ENCODE results near the gene C11orf68.

DNA sequence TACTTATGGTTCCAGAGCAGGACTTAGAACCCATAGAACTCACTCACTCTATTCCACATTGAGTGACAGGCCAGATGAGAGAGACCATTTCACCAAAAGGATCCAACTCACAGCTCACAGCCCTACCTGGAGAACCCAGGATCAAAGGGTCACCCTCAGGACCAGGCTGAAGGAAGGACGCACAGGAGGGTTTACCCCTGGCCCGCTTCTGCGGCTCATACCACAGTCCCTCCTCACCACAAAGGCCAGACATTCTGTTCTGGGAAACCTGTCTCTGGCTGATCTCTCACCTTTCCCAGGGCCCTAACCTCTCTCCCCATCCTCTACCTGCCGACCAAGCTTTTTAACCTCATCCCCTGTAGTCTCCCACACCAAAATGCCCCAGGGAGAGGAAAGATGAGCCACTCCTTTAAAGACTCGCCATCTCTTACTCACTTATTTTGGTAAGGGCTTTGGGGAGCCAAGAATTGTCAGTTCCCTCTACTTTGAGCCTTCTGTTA is 23.3 kb downstream of the C11orf68 start:
- TF ChIP-seq POLR2A (IDR thresholded peaks at IDR 0.05) (no peak), EP300 (IDR thresholded peaks at IDR 0.05) (no peak), POLR2AphosphoS5 (IDR thresholded peaks at IDR 0.05) (no peak)
- TF ChIP-seq, protein P1, sequence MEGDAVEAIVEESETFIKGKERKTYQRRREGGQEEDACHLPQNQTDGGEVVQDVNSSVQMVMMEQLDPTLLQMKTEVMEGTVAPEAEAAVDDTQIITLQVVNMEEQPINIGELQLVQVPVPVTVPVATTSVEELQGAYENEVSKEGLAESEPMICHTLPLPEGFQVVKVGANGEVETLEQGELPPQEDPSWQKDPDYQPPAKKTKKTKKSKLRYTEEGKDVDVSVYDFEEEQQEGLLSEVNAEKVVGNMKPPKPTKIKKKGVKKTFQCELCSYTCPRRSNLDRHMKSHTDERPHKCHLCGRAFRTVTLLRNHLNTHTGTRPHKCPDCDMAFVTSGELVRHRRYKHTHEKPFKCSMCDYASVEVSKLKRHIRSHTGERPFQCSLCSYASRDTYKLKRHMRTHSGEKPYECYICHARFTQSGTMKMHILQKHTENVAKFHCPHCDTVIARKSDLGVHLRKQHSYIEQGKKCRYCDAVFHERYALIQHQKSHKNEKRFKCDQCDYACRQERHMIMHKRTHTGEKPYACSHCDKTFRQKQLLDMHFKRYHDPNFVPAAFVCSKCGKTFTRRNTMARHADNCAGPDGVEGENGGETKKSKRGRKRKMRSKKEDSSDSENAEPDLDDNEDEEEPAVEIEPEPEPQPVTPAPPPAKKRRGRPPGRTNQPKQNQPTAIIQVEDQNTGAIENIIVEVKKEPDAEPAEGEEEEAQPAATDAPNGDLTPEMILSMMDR (IDR thresholded peaks at IDR 0.05), result no peak

Measured in stomach (tissue), 4 donors.